Skeletal muscle cell (primary cell): ENCODE results near the gene KRT83.
A peak's percentile ranks its signal among the peaks of the same experiment; 100 is the strongest.
"Not testable (repeated sequence)": the region's sequence is repeated elsewhere in the genome, so short reads cannot be mapped to it uniquely, and the experiment has no call there.

Experiments used
- DNase-seq: peaks from one replicate; pipeline ENCODE4 v3.0.0-alpha.2; 2010; ENCODE audit warnings: low read depth
- H3K4me3 ChIP-seq: 2 replicates; pipeline ENCODE4 v1.5.1; 2011; ENCODE audit warnings: low read depth, mild to moderate bottlenecking, control low read depth, low read length, moderate library complexity

KRT83 gene

DNA sequence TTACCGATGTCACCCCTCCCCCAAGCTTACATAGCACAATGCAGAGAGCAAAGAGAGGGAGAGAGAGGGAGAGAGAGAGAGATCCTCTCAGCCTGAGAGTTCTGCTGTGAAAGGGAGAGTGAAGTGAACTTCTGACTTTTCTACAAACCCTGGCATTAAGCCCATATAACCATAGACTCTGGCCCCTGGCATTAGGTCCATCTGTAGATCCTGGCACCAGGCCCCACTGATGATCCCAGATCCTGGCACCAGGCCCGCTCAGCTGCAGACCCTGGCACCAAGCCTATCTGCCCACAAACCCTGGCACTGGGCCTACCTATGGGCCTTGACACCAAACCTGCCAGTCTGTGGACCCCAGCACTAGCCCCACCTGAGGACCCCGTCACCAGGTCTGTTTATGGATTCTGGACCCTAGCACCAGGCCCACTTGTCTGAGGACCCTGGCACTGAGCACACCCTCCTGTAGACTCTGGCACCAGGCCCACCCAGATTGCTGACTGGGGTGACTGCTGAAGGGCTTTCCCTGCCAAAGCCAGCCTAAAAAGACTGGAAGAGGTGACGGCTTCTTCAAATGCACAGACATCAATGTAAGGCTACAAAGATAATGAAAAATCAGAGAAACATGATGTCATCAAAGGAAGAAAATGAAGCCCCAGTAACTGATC, 14.5 kb upstream of the KRT83 start:
- no peak for DNase-seq
- H3K4me3 ChIP-seq, result no peak overlapping the region

DNA sequence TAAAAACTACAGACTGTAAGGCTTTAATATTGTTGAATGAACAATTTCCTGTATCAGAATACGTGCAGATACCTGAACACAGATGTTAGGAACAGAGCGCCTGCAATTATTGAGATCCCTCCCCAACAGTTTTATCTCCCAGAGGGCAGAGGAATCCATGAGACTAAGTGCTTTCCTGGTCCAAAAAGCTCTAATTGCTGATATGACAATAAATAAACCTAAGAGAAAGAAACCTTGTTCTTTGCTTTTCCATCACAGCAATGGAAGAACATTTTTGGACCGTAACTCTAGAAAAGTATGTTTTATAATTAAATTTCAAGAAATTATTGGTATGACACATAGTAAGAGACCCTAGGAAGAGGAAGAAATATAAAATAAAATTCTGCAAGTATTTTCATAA, 13.0 kb upstream of the KRT83 start:
- H3K4me3 ChIP-seq, result no peak overlapping the region
- no peak for DNase-seq

DNA sequence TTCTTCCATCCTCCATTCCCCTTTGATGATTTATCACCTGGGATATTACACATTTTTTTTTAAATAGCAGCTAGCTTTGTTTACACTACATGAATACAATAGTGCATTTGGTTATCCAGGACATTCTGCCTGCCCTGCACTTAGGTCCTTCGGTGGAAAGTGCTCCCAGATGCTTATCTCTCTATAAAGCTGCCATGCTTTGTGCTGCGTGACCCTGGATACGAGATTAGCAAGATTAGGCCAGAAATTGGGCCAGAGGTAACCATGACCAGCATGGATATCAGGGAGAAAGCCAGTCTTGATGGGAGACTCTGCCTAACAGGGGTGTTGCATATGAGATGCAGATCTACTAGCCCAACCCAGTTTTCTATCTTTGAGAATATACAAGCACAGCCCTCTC, 12.1 kb upstream of the KRT83 start:
- DNase-seq, result no peak

DNA sequence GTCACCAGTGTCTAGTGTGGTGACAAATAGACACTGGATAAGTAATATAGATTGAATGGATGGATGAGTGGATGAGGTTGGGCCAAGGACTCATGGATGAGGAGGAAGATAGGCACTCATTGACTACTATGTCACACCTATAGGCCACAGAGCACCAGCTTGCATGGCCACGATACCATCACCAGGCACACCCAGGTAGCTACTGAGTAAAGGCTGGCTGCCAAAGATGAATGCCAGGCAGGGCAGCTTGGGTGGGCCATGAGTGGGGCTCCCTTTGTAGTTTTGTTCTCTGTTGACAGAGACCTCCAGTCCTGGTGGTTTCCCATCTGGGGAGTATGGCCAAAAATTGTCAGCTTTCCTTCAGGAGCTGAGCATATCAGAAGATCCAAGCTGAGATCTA, 11.2 kb upstream of the KRT83 start:
- H3K4me3 ChIP-seq, result no peak overlapping the region
- DNase-seq, result no peak

More for the DNA sequence above, 12.1 kb upstream of the KRT83 start:
- no peak overlapping the region for H3K4me3 ChIP-seq

GRCh38 chr12:52331833-52332232, 10.6 kb upstream of the KRT83 start:
- H3K4me3 ChIP-seq, result no peak overlapping the region
- no peak for DNase-seq

- DNase-seq, result no peak
- H3K4me3 ChIP-seq, result no peak overlapping the region
These were observed 9.8 kb upstream of the KRT83 start for GRCh38 chr12:52331039-52331438.

GRCh38 chr12:52327830-52328500, 6.8 kb upstream of the KRT83 start:
- DNase-seq, result no peak
- H3K4me3 ChIP-seq, result no peak overlapping the region

GRCh38 chr12:52327052-52327829, 6.0 kb upstream of the KRT83 start:
- DNase-seq, result peak; percentile 50
- no peak overlapping the region for H3K4me3 ChIP-seq

GRCh38 chr12:52324153-52324444, 2.9 kb upstream of the KRT83 start:
- no peak for DNase-seq
- no peak overlapping the region for H3K4me3 ChIP-seq

DNA sequence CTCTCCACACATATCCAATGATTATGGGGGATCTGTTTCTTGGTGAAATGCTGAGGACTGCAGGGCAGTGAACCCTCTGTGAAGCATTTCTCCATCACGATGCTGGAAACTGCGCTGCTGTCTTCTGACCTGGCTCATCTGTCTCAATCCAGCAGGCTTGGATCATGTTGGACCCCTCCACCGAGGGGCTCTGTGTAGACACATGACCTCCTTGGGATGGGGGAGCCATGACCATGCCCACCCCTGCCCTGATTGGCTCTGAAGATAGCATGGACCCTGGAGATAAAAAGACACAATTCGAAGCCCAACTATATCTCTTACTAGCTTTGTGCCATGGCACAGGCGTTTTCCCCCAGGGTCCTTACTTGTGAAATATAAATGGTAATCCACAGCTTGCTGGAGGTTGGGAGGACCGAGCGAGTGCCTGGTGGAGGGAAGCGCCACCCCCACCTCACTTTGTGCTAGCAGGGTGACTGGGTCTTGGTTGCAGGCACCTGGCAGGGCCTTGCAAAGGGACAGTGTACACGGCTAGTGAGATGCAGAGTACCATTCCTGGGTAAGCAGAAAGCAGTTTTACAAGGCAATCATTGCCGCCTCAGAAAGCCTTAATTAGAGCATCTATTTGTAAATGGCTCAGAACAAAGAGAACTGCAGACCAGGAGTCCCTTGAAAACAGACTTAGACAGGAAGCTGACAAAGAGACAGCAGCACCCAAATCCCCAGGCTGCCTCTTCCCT, 2.4 kb upstream of the KRT83 start:
- H3K4me3 ChIP-seq, result no peak overlapping the region
- DNase-seq, result no peak

- DNase-seq, result no peak
These were observed 1.8 kb upstream of the KRT83 start for GRCh38 chr12:52323001-52323400.

DNA sequence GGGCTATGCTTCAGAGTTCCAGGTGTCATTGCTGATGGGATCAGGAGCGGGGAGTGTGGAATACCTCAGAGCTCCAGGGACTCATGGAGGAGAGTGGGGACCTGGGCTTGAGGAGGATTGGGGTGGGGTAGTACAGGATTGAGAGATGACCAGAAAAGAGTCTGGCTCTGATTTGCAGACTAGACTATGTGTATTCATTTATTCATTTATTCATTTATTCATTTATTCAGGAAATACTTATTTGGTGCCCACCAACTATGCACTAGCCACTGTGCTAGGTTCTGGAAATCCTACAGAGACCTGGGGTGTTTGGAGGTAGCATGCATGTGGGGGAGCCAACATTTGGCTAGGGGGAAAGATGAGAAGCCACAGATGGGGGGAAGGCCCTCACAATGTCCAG, 871 bp upstream of the KRT83 start:
- no peak for DNase-seq
- H3K4me3 ChIP-seq, result no peak overlapping the region

More at GRCh38 chr12:52323001-52323400, 1.8 kb upstream of the KRT83 start:
- H3K4me3 ChIP-seq, result no peak overlapping the region

DNA sequence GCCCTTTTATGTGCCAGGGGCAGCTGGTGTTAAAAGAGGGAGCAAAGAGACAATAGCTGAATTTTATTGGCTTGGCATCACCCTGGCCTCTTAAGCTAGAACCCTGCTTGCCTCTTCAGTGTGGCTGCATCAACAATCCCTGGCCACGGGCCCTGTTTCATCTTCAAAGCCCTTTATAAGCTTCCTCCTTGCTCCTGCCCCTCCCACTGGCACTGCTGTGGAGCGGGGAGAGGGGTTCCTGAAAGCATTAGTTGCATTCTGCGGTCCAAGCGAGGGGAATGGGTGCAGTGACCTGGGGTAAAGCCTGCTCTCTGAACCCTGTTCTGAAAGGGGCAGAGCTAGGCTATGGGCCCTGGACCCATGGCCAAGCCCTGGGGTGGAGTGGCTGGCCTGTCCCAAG, 220 bp upstream of the KRT83 start:
- DNase-seq, result no peak
- no peak overlapping the region for H3K4me3 ChIP-seq

DNA sequence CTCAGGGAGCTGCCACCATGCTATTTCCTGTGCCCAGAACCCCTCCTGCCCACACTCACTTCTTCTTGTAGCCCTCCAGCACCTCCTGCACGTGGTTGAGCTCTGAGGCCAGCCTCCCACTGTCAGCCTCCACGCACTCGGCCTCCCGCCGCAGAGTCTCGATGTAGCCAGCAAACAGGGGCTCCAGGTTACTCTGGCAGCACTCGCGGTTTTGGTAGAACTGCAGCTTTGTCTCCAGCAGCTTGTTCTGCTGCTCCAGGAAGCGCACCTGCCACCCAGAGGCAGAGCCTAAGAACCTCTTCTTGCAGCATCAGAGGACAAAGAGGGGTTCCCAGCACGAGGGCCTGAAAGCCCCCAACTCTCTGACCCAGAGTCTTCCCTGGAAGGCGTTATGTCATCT, 2.1 kb downstream of the KRT83 start:
- no peak for DNase-seq
- no peak overlapping the region for H3K4me3 ChIP-seq

GRCh38 chr12:52318241-52318990, 2.8 kb downstream of the KRT83 start:
- no peak for DNase-seq
- H3K4me3 ChIP-seq, result no peak overlapping the region

DNA sequence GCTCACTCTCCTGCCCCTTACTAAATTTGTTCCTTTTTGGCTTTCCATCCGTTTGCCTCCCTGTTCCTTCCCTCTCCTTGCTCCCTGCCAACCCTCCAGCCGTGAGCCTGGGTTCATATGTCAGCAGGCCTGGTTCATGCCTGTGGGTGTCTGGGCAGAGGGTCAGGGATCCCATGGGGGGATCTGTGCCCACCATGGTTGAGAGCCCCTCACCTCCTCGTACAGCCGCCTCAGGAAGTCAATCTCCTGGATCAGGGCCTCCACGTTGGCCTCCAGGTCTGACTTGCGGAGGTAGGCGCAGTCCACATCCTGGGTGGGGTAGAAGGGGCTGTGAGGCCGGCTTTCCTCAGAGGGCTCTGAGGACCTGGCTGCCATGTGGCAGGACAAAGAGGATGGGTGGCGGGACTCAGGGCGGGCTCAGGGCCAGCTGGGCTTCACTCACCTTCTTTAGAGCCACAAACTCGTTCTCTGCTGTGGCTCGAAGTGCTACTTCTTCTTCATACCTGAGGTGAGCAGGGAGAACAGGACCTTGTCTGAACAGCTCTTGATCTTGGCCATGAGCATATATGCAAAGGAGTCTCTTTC, 3.6 kb downstream of the KRT83 start:
- H3K4me3 ChIP-seq, result no peak overlapping the region

GRCh38 chr12:52316701-52317100, 4.5 kb downstream of the KRT83 start:
- no peak for DNase-seq
- no peak overlapping the region for H3K4me3 ChIP-seq

More for the DNA sequence above, 3.6 kb downstream of the KRT83 start:
- DNase-seq, result no peak

DNA sequence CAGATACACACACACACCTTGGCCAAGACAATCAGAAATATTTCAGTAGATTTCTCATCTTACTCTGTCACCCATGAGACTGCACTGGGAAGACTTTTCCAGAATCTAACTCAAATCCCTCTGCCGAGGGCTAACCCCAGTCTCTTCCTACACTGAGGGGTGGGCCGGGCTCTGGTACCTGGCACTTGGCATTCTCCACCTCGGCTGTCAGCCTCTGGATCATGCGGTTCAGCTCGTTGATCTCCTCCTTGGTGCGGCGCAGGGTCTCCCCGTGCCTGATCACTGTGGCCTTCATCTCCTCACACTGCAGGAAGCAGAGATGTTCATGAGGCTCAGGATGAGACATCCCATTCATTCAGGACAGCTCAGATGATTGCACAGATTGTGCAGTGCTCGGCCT, 4.9 kb downstream of the KRT83 start:
- no peak overlapping the region for H3K4me3 ChIP-seq
- no peak for DNase-seq

- DNase-seq, result not testable (repeated sequence)
These were observed 5.5 kb downstream of the KRT83 start for GRCh38 chr12:52315721-52316120.

More at GRCh38 chr12:52315721-52316120, 5.5 kb downstream of the KRT83 start:
- not testable (repeated sequence) for H3K4me3 ChIP-seq
